Measurements from ENCODE around the gene AIMP2. TPM values are rescaled to one million over a fixed set of nuclear protein-coding genes. Genes with fewer than 3 reads are reported as not detected.

Gene AIMP2
- polyA plus RNA-seq, 2 donors, result 15.6 to 38.1 TPM

- H3K4me3 ChIP-seq (ENCODE audit: low read depth in 1 of 2, low read length in 2 of 2), result no peak overlapping the region
- H3K27ac ChIP-seq (ENCODE audit: low read depth in 2 of 2, low read length in 1 of 2), result peak overlapping the region; percentile 65 to 87
- peaks cover 20 to 21% of the 10 kb centered on the region in 2 donors for H3K36me3 ChIP-seq (ENCODE audit: control insufficient read depth in 2 of 2, insufficient read depth in 2 of 2, low read length in 1 of 2)
- no peaks in the 10 kb centered on the region for H3K9me3 ChIP-seq (ENCODE audit: control insufficient read depth in 2 of 2, insufficient read depth in 1 of 2, low read depth in 1 of 2, low read length in 1 of 2)
- no peaks in the 10 kb centered on the region for H3K27me3 ChIP-seq (ENCODE audit: control insufficient read depth in 1 of 2, insufficient read depth in 2 of 2, low read length in 2 of 2)
- peaks cover 5 to 8% of the 10 kb centered on the region in 2 donors for H3K4me1 ChIP-seq (ENCODE audit: control insufficient read depth in 2 of 2, insufficient read depth in 2 of 2, low read length in 1 of 2)
- WGBS, 2 donors, result 64 to 70% methylated on average over 22 of the region's 22 CpGs
These were observed 17.1 kb downstream of the AIMP2 start for GRCh38 chr7:6026011-6026819.

- Histone ChIP-seq H3K27me3 (ENCODE audit: control insufficient read depth in 1 of 2, insufficient read depth in 2 of 2, low read length in 2 of 2) (no peaks in the 10 kb centered on the region), H3K4me3 (ENCODE audit: low read depth in 1 of 2, low read length in 2 of 2) (no peak overlapping the region), H3K4me1 (ENCODE audit: control insufficient read depth in 2 of 2, insufficient read depth in 2 of 2, low read length in 1 of 2) (peaks cover 5 to 8% of the 10 kb centered on the region in 2 donors), H3K9me3 (ENCODE audit: control insufficient read depth in 2 of 2, insufficient read depth in 1 of 2, low read depth in 1 of 2, low read length in 1 of 2) (no peaks in the 10 kb centered on the region), H3K27ac (ENCODE audit: low read depth in 2 of 2, low read length in 1 of 2) (peak overlapping the region; percentile 60 to 87), H3K36me3 (ENCODE audit: control insufficient read depth in 2 of 2, insufficient read depth in 2 of 2, low read length in 1 of 2) (peaks cover 15 to 23% of the 10 kb centered on the region in 2 donors)
- WGBS, 2 donors, result 58 to 68% methylated on average over 12 of the region's 12 CpGs
These were observed 17.8 kb downstream of the AIMP2 start for GRCh38 chr7:6026820-6027311.

- WGBS, 2 donors, result 90 to 96% methylated on average over 1 of the region's 1 CpG
- H3K4me3 ChIP-seq (ENCODE audit: low read depth in 1 of 2, low read length in 2 of 2), result no peak overlapping the region
- H3K9me3 ChIP-seq (ENCODE audit: control insufficient read depth in 2 of 2, insufficient read depth in 1 of 2, low read depth in 1 of 2, low read length in 1 of 2), result no peaks in the 10 kb centered on the region
- no peaks in the 10 kb centered on the region for H3K27me3 ChIP-seq (ENCODE audit: control insufficient read depth in 1 of 2, insufficient read depth in 2 of 2, low read length in 2 of 2)
- H3K4me1 ChIP-seq (ENCODE audit: control insufficient read depth in 2 of 2, insufficient read depth in 2 of 2, low read length in 1 of 2), result peaks cover 5 to 8% of the 10 kb centered on the region in 2 donors
- H3K27ac ChIP-seq (ENCODE audit: low read depth in 2 of 2, low read length in 1 of 2), result no peak overlapping the region
- H3K36me3 ChIP-seq (ENCODE audit: control insufficient read depth in 2 of 2, insufficient read depth in 2 of 2, low read length in 1 of 2), result peaks cover 14 to 23% of the 10 kb centered on the region in 2 donors
These were observed 18.8 kb downstream of the AIMP2 start for GRCh38 chr7:6027806-6028365.

- Histone ChIP-seq H3K27me3 (ENCODE audit: control insufficient read depth in 1 of 2, insufficient read depth in 2 of 2, low read length in 2 of 2) (no peaks in the 10 kb centered on the region), H3K36me3 (ENCODE audit: control insufficient read depth in 2 of 2, insufficient read depth in 2 of 2, low read length in 1 of 2) (peaks cover 7 to 18% of the 10 kb centered on the region in 2 donors), H3K9me3 (ENCODE audit: control insufficient read depth in 2 of 2, insufficient read depth in 1 of 2, low read depth in 1 of 2, low read length in 1 of 2) (no peaks in the 10 kb centered on the region), H3K4me3 (ENCODE audit: low read depth in 1 of 2, low read length in 2 of 2) (no peak overlapping the region), H3K4me1 (ENCODE audit: control insufficient read depth in 2 of 2, insufficient read depth in 2 of 2, low read length in 1 of 2) (peaks cover 5 to 8% of the 10 kb centered on the region in 2 donors), H3K27ac (ENCODE audit: low read depth in 2 of 2, low read length in 1 of 2) (no peak overlapping the region)
- WGBS, 2 donors, result 77 to 85% methylated on average over 5 of the region's 5 CpGs
These were observed 19.5 kb downstream of the AIMP2 start for GRCh38 chr7:6028563-6028962.

- Histone ChIP-seq H3K4me3 (ENCODE audit: low read depth in 1 of 2, low read length in 2 of 2) (no peak within 1 kb of the TSS), H3K4me1 (ENCODE audit: control insufficient read depth in 2 of 2, insufficient read depth in 2 of 2, low read length in 1 of 2) (peaks cover 3 to 5% of the 10 kb centered on the region in 2 donors), H3K27ac (ENCODE audit: low read depth in 2 of 2, low read length in 1 of 2) (no peak within 1 kb of the TSS), H3K27me3 (ENCODE audit: control insufficient read depth in 1 of 2, insufficient read depth in 2 of 2, low read length in 2 of 2) (no peaks in the 10 kb centered on the region), H3K36me3 (ENCODE audit: control insufficient read depth in 2 of 2, insufficient read depth in 2 of 2, low read length in 1 of 2) (peaks cover 7 to 26% of the 10 kb centered on the region in 2 donors), H3K9me3 (ENCODE audit: control insufficient read depth in 2 of 2, insufficient read depth in 1 of 2, low read depth in 1 of 2, low read length in 1 of 2) (no peaks in the 10 kb centered on the region)
- 85 to 91% methylated on average over 2 of the region's 2 CpGs for WGBS, 2 donors
These were observed 21.9 kb downstream of the AIMP2 start, which contains the start of gene ANKRD61 for GRCh38 chr7:6030988-6031387. Gene ANKRD61, plus strand, starts transcription at chr7:6031376. Its CDS starts 0 bp downstream, at chr7:6031376.

- no peaks in the 10 kb centered on the region for H3K4me1 ChIP-seq (ENCODE audit: control insufficient read depth in 2 of 2, insufficient read depth in 2 of 2, low read length in 1 of 2)
- H3K4me3 ChIP-seq (ENCODE audit: low read depth in 1 of 2, low read length in 2 of 2), result no peak overlapping the region
- no peaks in the 10 kb centered on the region for H3K9me3 ChIP-seq (ENCODE audit: control insufficient read depth in 2 of 2, insufficient read depth in 1 of 2, low read depth in 1 of 2, low read length in 1 of 2)
- no peaks in the 10 kb centered on the region for H3K27me3 ChIP-seq (ENCODE audit: control insufficient read depth in 1 of 2, insufficient read depth in 2 of 2, low read length in 2 of 2)
- 93 to 96% methylated on average over 3 of the region's 3 CpGs for WGBS, 2 donors
- no peak overlapping the region for H3K27ac ChIP-seq (ENCODE audit: low read depth in 2 of 2, low read length in 1 of 2)
- peaks cover 7 to 22% of the 10 kb centered on the region in 2 donors for H3K36me3 ChIP-seq (ENCODE audit: control insufficient read depth in 2 of 2, insufficient read depth in 2 of 2, low read length in 1 of 2)
These were observed 22.5 kb downstream of the AIMP2 start for GRCh38 chr7:6031567-6031966.

- Histone ChIP-seq H3K4me1 (ENCODE audit: control insufficient read depth in 2 of 2, insufficient read depth in 2 of 2, low read length in 1 of 2) (no peaks in the 10 kb centered on the region), H3K9me3 (ENCODE audit: control insufficient read depth in 2 of 2, insufficient read depth in 1 of 2, low read depth in 1 of 2, low read length in 1 of 2) (no peaks in the 10 kb centered on the region), H3K4me3 (ENCODE audit: low read depth in 1 of 2, low read length in 2 of 2) (no peak overlapping the region), H3K27me3 (ENCODE audit: control insufficient read depth in 1 of 2, insufficient read depth in 2 of 2, low read length in 2 of 2) (no peaks in the 10 kb centered on the region), H3K36me3 (ENCODE audit: control insufficient read depth in 2 of 2, insufficient read depth in 2 of 2, low read length in 1 of 2) (peaks cover 9 to 20% of the 10 kb centered on the region in 2 donors), H3K27ac (ENCODE audit: low read depth in 2 of 2, low read length in 1 of 2) (no peak overlapping the region)
- 75 to 81% methylated on average over 5 of the region's 5 CpGs for WGBS, 2 donors
These were observed 23.1 kb downstream of the AIMP2 start for GRCh38 chr7:6032167-6032566.

GRCh38 chr7:6032641-6033040 is 23.6 kb downstream of the AIMP2 start:
- Histone ChIP-seq H3K9me3 (ENCODE audit: control insufficient read depth in 2 of 2, insufficient read depth in 1 of 2, low read depth in 1 of 2, low read length in 1 of 2) (no peaks in the 10 kb centered on the region), H3K36me3 (ENCODE audit: control insufficient read depth in 2 of 2, insufficient read depth in 2 of 2, low read length in 1 of 2) (peaks cover 10 to 20% of the 10 kb centered on the region in 2 donors), H3K4me3 (ENCODE audit: low read depth in 1 of 2, low read length in 2 of 2) (no peak overlapping the region), H3K27me3 (ENCODE audit: control insufficient read depth in 1 of 2, insufficient read depth in 2 of 2, low read length in 2 of 2) (no peaks in the 10 kb centered on the region), H3K27ac (ENCODE audit: low read depth in 2 of 2, low read length in 1 of 2) (no peak overlapping the region), H3K4me1 (ENCODE audit: control insufficient read depth in 2 of 2, insufficient read depth in 2 of 2, low read length in 1 of 2) (no peaks in the 10 kb centered on the region)
- WGBS, 2 donors, result 85 to 88% methylated on average over 7 of the region's 7 CpGs

- WGBS, 2 donors, result 92 to 94% methylated on average over 10 of the region's 10 CpGs
- H3K27me3 ChIP-seq (ENCODE audit: control insufficient read depth in 1 of 2, insufficient read depth in 2 of 2, low read length in 2 of 2), result no peaks in the 10 kb centered on the region
- H3K4me3 ChIP-seq (ENCODE audit: low read depth in 1 of 2, low read length in 2 of 2), result no peak overlapping the region
- H3K27ac ChIP-seq (ENCODE audit: low read depth in 2 of 2, low read length in 1 of 2), result no peak overlapping the region
- H3K36me3 ChIP-seq (ENCODE audit: control insufficient read depth in 2 of 2, insufficient read depth in 2 of 2, low read length in 1 of 2), result peaks cover 8 to 22% of the 10 kb centered on the region in 2 donors
- no peaks in the 10 kb centered on the region for H3K9me3 ChIP-seq (ENCODE audit: control insufficient read depth in 2 of 2, insufficient read depth in 1 of 2, low read depth in 1 of 2, low read length in 1 of 2)
- no peaks in the 10 kb centered on the region for H3K4me1 ChIP-seq (ENCODE audit: control insufficient read depth in 2 of 2, insufficient read depth in 2 of 2, low read length in 1 of 2)
These were observed 26.1 kb downstream of the AIMP2 start for GRCh38 chr7:6035165-6035564.

Data from esophagus (tissue), 2 donors.